Measurements from ENCODE around the gene DCDC2.
A peak's percentile ranks its signal among the peaks of the same experiment; 100 is the strongest.
"Not testable (repeated sequence)": the region's sequence is repeated elsewhere in the genome, so short reads cannot be mapped to it uniquely, and the experiment has no call there.

DCDC2 gene

DNA sequence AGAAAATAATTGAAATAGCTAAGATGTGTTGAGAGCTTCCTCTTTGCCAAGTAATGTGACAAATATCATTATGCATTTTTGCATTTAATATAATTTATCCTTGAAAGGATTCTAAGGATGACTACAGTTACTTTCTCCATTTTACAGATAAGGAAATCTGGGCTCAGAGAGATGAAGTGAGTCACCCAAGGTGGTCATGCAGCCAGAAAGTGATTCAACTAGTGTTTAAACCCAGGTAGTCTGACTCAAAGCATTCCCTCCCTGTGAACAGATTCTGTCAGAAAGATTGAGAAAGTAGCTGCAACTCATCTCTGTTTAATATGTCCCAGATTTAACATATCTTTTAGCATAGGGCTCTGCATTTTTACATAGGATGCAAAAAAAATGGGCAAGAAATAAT, 203.7 kb downstream of the DCDC2 start:
- DNase-seq (ENCODE audit: low read depth in 2 of 3, low spot score in 1 of 3), result no peak

DNA sequence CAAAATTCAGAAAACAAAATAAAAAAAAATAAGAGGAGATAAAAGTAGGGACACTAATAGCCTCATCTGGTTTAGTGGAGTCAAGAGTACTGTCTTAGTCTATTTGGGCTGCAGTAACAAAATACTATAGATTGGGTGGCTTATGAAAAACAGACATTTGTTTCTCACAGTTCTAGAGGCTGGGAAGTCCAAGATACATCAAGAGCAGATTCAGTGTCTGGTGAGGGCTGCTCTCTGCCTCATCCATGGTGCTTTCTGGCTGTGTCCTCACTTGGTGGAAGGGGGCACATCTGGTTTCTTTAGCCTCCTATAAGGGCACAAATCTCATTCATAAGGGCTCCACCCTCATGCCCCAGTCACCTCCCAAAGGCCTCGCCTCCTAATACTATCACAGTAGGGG, 205.8 kb downstream of the DCDC2 start:
- no peak for DNase-seq (ENCODE audit: low read depth in 2 of 3, low spot score in 1 of 3)

DNA sequence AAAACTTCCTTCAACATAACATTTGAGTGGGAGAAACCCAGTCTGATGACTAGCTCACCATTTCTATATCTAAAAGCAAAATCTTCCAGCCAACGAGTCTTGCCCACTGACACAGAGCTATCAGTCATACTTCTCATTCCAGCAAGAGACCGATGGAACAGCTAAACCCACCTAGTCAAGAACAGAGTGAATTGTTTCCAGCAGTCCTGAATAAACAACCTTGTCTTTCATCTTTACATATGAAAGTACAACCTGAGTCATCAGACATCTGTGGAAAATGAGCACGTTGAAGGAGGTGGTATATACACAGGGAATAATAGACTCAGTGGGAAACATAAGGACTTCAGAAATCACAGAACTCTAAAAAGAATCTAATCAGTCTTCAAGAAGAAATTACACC, 208.0 kb downstream of the DCDC2 start:
- DNase-seq (ENCODE audit: low read depth in 2 of 3, low spot score in 1 of 3), result no peak

DNA sequence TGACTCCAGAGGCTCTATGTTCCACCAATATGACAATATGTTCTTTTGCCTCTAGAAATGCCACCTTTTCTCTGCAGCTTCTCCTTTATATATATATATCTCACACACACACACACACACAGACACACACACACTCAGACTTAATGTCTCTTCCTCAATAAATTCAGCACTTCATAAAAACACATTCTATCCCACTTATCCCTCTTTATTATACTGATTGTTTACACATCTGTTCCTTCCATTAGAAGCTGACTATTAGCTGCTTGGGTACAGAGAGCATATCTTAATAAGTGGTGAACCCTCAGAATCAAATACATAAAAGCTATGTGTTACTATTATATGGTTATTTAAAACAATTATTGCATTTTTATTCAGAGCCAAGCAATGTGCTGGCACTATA, 208.6 kb downstream of the DCDC2 start:
- DNase-seq (ENCODE audit: low read depth in 2 of 3, low spot score in 1 of 3), result no peak

DNA sequence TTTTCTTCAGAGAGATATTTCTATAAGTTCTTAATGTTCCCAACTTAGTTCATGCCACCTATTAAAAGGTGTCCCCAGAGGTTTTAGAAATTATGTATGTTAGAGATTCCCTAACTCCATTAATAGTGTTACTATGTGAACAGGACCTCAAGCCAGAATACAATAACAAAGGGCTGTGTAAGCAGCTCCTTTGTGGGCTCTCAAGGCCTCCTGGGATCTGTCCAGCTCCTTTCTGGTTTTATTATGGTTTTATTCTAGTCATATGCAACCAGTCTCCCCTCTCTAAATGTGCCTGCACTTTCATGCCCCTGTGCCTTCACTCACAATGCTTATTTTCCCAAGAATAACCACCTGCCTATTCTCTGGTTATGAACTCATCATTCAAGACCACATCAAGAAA, 209.2 kb downstream of the DCDC2 start:
- no peak for DNase-seq (ENCODE audit: low read depth in 2 of 3, low spot score in 1 of 3)

DNA sequence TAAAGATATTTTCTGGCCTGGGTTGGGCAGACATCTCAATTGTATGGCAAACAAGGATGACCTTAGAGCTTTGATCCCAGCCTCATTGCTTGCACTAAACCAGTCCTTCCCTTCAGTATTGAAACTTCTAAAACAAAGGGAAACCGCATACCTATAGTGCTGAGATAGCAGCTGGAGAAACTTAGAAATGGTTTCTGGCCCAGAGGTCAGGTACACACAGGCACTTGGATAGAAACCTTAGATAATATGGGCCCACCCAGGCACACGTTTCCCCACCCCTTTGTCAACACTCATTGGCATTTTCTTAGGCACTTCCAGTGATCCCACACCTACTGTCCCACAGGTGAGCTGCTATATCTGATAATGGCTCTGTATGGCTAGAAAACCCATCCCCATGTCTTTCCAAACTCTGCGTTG, 209.7 kb downstream of the DCDC2 start:
- DNase-seq (ENCODE audit: low read depth in 2 of 3, low spot score in 1 of 3), result no peak

DNA sequence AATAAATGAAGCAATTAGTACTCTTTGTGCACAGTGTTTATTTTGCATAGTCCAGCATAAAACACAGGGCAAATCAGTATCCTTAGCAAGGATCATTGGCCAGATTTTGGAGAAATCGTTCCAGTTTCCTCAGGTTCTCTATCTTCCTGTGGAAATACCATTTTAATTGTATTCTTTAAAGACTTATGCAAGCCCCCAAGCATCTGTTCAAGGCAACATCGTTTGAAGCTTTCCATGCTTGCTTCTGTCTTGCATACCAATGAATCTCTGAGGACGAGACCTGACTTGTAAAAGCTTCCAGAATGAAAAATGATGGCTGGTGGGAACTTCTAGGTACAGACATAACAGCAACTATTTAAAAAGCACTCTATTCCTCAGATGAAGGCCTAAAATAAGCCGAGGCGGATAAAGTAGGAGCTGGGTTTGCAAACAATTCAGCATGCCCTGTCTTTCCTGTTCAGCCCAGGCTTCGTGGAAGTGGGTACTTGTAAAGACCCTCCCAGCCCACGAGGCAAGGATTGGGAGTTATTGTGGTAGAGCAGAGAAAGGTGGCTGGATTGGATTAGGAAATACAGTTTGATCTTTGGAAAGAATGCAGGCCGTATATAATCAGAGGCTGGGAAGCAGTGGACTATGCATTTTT, 210.2 kb downstream of the DCDC2 start:
- no peak for DNase-seq (ENCODE audit: low read depth in 2 of 3, low spot score in 1 of 3)

DNA sequence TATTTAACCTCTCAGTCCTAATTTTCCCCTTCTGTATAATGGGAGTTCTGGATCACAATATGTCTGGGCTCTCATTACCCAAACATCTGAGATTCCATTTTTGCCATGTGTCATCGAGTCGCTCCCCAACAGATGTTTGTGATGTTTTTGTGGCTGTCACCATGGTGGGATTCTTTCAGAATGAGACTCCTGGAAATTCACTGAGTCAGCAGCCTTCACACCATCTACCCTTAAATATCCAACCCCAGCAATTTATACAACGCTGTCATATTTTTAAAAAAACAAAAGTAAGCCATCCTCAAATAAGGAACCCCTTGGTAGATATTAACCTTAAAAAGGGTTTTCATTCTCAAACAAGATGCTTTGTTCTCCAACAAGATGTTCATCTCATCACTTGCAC, 211.0 kb downstream of the DCDC2 start:
- DNase-seq (ENCODE audit: low read depth in 2 of 3, low spot score in 1 of 3), result no peak

DNA sequence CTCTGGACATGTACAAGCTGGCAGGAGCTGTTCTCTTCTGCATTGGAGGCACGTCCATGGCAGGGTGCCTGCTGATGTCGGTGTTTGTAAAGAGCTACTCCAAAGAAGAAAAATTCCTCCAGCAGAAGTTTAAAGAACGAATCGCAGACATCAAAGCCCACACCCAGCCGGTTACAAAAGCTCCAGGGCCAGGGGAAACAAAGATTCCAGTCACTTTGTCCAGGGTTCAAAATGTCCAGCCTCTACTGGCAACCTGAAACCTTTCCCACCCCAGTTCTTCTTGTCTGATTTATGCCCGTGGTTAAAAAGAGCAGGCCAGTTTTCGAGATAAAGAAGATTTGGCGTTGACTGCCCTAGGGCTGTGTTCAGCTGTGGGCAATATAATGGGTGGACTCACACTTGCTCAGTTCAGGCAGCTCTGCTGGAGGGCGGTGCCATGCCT, 212.1 kb downstream of the DCDC2 start:
- no peak for DNase-seq (ENCODE audit: low read depth in 2 of 3, low spot score in 1 of 3)

DNA sequence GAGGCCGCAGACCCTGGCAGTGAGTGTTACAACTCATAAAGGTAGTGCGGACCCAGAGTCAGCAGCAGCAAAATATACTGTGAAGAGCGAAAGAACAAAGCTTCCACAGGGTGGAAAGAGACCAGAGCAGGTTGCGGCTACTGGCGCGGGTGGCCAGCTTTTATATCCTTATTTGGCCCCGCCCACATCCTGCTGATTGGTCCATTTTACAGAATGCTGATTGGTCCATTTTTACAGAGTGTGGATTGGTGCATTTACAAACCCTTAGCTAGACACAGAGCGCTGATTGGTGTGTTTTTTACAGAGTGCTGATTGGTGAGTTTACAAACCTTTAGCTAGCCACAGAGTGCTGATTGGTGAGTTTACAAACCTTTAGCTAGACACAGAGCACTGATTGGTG, 215.1 kb downstream of the DCDC2 start:
- not testable (repeated sequence) for DNase-seq (ENCODE audit: low read depth in 2 of 3, low spot score in 1 of 3)

DNA sequence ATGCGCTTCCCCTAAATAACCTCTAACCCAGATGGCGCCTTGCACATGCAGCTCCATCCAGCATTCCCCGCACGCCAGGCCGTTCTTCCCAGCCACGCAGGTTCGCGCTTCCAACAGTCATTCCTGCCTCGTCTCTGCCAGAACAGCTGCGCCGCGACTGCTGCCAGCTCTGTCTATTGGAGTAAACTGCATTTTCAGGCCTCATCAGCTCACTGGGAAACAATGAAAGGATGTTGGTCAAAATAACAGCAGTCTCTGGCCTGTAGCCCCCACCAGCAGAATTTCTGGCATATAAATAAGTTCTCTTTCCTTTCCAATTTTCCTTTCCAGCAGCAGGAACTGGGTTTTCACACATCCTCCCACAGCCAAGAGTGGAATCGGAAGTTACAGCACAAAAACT, 217.3 kb downstream of the DCDC2 start:
- no peak for DNase-seq (ENCODE audit: low read depth in 2 of 3, low spot score in 1 of 3)

DNA sequence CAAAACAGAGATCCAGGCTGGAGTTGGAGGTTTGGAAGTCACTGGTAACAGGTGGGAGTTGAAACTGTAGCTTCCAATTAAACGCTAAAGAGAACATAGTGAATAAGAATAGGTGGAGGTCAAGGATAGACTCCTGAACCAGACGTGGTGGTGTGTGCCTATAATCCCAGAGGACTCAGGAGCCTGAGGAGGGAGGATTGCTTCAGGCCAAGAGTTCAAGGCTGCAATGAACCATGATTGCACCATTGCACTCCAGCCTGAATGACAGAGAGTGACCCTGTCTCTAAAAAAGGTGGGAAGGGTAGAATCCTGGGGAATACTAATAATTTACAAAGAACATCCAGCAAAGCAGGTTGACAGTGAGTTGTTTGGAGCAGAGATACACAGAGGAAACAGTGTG, 218.2 kb downstream of the DCDC2 start:
- DNase-seq (ENCODE audit: low read depth in 2 of 3, low spot score in 1 of 3), result no peak

DNA sequence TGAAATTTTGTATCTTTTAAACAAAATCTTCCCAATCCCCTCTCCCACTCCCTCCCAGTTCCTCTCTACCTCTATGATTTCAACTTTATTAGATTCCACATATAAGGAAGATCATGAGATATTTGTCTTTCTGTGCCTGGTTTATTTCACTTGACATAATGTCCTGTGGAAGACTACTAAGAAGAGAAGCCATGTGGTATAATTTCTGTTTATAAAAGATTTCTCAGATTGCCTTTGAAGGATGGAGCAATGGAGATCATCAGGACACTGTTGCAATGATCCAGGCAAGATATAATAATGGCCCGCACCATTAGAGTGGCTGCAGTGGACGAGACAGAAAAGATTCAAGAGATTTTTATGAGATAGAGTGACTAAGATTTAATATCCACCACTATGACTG, 218.8 kb downstream of the DCDC2 start:
- no peak for DNase-seq (ENCODE audit: low read depth in 2 of 3, low spot score in 1 of 3)

DNA sequence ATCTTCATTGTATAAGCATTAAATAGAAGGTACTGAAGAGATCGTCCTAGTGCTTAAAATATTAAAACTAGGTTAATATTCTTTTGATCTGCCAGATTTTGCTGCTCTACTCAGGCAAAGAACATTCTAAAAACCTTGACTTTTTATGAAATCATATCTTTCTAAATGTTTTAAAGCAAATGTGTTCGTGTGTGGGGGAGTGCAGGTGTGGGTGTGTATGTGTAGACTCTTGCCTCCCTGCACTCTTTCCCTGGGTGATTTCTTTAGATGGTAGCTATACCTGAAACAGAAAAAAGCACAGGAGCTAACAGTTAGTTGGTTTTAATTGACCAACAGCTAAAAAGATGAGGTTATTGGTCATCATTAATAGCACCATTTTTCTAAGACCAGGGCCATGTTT, 226.1 kb downstream of the DCDC2 start:
- DNase-seq (ENCODE audit: low read depth in 2 of 3, low spot score in 1 of 3), result no peak

DNA sequence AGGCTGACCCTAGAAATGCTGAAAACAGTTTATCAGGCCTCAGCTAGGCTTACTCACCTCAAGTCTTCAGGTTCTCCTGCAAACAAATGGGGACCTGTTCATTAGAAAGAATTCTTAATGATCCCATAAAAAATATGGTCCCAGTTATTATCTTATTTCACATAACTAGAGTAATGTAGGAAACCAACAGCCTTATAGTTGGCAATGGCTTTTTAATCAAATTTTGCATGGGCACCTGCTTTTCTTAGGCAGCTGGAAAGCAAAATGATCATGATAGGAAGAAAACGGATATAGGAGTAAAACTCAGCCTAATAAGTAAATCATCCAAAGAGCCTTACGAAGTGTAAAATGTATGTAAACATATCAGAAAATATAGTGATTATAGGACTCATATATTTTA, 230.5 kb downstream of the DCDC2 start:
- no peak for DNase-seq (ENCODE audit: low read depth in 2 of 3, low spot score in 1 of 3)

DNA sequence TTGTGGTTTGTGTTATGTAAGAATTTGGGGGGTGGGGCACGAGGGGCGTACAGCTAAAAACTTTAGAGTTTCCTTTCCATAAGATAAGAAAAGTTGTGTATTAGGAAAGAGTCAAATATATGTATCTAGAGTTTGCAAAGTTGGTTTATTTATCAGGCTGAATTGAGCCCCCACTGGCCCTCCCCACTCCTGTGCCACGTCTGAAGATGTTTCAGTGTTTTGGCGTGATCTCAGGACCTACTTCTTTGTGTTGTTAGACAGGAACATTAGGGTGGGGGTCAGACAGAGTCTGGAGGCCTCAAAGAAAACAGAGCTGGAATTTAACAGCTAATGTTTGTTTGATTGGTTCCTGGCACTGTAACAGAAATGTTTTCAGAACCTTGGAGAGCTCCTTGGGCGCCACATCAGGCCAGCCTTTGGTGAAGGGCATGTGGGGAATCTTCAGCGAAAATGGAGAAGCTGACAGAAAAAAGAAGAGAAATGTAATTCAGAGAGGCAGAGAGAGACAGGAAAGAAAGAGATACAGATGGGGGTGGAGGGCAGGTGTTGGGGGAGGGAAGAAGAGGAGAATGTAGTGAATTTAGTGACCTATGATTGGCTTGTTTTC, 231.2 kb downstream of the DCDC2 start:
- peak in 1 of 3 donors; percentile 18 for DNase-seq (ENCODE audit: low read depth in 2 of 3, low spot score in 1 of 3)

DNA sequence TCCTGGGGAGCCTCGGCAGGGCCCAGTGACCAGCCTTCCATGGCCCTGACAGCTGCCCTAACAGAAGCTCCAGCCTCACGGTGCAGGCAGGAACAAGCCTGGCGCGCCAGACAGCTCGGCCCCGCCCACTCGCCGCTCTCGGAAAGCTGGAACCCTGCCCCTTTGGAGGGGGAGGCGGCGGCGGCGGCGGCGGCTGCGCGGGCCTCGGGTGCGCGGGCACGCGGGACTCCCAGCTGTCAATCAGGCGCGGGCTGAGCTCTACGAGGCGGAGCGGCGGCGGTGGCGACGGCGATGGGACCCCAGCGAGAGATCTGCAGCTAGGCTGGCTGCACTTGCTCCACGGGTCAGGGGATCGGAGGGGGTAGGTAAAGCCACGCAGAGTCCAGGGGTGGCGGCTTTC, 231.9 kb downstream of the DCDC2 start, which contains the start of gene NRSN1:
TSS of gene NRSN1 (plus strand) at position 236 of the 400 bp plus-strand sequence. CDS start 8,113 bp downstream, outside the sequence.
- DNase-seq (ENCODE audit: low read depth in 2 of 3, low spot score in 1 of 3), result no peak

DNA sequence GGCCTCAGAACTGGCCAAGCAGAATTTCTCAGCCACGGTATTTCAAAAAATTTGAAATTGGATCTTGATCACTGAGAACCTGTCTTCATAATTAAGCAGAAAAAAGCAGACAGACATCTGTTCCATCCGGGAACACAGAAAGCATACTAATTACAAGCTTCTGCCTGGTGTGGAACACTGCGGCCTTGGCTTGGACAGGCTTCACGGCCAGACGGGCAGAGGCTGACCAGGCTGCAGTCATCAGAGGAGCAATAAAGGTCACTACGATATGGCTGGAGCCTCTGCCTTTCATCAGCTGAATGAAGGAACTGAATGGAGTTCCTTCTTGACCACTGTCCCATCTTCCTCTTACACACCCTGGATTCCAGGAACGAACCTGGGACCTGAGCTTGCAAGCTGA, 235.7 kb downstream of the DCDC2 start:
- DNase-seq (ENCODE audit: low read depth in 2 of 3, low spot score in 1 of 3), result no peak

Measured in stimulated activated CD4-positive, alpha-beta T cell treated with anti-CD3 and anti-CD28 coated beads, Interleukin-12 subunit alpha, Interleukin-12 subunit beta, amount 100 ng/mL, for 48 hours (primary cell).